GM19238 (cell line): ENCODE measurements around the gene STK10.
A peak's percentile ranks its signal among the peaks of the same experiment; 100 is the strongest.
"Not testable (repeated sequence)": the region's sequence is repeated elsewhere in the genome, so short reads cannot be mapped to it uniquely, and the experiment has no call there.

Source experiments
- DNase-seq: peaks from one replicate; pipeline ENCODE4 v3.0.0; 2011; ENCODE audit warnings: low spot score; ENCODE audit not compliant: insufficient read length

STK10 gene

DNA sequence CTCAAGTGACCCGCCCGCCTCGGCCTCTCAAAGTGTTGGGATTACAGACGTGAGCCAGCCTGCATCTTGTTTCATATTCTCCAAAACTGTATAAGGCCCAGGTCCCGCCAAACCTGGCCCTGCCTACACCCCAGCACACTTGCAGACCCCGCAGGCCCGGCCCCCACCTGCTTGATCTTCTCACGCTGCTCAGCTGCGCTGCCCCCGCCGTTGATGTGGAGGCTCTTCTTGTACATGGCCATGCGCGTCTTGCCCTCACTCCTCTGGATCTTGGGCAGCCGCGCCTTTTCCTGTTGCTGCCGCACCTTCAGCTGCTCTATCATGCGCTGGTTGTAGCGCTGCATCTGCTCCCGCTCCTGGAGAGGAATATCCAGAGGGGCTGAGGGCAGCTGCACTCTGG, 132.6 kb downstream of the STK10 start:
- DNase-seq, result no peak

DNA sequence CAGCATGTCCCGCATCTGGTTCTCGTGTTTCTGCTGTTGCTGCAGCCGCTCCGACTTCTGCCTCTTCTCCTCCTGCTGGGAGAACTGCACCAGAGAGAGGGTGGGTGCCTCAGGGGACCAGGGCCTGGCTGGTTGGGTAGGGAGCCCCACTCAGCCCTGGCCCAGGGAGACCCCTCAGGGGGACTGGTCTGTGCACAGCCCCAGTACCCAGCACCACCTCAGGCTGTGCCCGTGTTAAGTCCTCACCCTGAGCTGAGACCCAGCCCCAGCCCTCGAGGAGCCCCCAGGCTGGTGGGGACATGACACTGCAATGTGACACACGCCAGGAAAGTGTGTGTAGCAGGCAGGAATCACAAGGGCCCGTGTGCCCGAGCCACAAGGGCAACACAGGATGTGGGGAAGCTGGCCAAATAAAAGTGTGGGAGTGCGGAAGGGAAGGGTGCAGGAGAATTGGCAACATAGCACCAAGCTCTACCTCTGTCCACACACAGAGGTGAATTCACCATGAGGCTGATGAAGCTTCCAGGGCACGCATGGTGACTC, 133.3 kb downstream of the STK10 start:
- no peak for DNase-seq

DNA sequence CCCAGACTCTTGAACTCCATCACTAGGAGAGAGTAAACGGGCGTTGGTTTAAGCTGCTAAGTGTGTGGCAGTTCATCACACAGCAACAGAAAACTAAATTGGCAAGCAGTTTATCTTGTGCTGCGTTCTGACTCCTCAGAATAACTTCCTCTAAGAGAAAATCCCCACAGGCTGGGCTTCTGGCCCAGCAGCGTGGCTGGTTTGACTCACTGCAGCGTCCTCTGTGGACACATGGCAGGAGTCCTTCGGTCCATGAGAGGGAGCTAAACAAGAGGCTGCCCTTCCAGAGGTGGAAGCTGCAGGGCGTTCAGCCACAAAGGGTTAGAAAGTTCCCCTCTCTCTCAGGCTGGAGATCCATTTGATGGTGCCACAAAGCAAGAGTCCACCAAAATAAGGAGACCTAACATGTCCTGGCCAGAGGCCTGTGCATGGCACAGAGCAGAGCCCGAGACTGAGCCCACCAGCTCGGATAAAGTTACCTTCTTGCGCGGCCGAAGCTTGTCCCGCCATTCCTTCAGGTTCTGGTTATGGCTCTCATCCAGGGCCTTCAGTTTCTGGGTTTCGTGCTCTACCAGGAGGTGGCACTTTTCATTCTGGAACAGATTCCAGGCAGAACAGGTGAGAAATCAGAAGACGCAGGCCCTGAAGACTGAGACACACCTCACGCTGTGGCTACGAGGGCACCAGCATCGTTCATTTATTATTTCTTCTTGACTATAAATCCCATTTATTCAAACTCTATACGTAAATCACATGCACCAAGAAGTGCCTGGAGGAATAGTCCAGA, 135.4 kb downstream of the STK10 start:
- DNase-seq, result no peak

DNA sequence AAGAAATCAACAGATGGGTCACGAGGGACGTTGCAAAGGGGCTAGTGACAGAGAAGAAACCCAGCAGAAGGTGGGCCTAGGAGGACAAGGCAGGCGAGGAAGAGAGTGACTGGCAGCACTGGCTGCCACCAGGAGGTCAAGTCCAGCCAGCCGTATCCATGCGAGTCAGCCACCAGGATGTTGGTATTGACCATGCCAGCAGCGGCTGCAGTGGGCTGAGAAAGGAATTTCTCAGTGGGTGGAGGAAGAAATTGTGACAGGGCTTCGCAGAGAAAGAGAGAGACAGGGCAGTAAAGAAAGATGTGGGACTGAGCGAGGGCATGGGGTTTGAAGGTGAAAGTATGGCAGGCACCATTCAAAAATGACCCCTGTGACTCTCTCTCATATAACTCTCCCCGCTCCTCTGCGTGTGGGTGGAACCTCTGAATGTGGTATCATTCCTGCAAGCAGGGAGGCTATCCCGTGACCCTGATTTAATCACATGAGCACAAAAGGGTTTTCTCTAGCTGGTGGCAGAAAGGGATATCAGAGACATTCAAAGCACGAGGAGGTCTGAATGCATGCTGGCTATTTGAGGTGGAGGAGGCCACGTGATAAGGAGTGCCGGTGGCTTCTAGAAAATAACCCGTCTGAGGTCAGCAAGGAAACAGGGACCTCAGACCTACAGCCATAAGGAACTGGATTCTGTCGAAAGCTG, 136.2 kb downstream of the STK10 start:
- no peak for DNase-seq

DNA sequence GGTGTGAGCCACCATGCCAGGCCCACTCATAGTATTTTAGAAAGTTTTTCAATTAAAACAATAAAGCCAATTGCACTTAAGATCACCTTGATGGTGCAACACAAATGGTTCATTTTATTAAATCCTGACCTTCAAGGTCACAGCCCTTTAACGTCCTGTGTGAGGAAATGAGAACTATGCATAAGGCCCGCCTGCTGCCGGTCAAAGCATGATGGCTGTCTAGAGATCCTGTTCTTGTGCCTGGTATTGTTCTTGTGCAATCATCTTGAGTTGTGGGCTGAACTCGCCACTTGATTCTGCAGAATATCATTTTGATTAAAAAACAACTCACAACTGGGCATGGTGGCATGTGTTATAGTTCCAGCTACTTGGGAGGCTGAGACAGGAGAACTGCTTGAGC, 137.9 kb downstream of the STK10 start:
- DNase-seq, result no peak

DNA sequence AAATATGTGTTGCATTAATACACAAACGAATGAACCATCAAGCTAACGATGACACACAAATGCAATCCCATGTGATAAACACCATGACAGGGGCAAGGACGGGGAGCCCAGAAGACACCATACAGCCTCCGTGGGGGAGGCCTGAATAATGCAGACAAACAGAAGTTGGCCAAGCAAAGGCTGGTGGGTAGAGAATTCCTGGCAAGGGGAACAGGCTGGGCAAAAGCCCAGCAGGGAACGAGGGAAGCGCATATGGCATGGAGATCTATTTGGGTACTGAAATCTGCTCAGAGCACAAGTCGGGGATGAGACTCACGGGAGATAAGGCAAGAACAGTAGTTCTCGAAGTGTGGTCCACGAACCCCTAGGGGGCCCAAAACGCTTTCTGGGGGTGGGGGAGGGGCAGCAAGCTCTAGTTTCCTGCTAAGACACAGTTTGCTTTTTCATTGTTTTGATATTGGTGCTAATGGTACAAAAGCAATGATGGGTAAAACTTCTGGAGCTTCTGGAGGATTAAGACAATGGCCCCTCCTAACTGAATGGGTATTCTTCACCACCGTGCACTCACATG, 138.7 kb downstream of the STK10 start:
- DNase-seq, result no peak

DNA sequence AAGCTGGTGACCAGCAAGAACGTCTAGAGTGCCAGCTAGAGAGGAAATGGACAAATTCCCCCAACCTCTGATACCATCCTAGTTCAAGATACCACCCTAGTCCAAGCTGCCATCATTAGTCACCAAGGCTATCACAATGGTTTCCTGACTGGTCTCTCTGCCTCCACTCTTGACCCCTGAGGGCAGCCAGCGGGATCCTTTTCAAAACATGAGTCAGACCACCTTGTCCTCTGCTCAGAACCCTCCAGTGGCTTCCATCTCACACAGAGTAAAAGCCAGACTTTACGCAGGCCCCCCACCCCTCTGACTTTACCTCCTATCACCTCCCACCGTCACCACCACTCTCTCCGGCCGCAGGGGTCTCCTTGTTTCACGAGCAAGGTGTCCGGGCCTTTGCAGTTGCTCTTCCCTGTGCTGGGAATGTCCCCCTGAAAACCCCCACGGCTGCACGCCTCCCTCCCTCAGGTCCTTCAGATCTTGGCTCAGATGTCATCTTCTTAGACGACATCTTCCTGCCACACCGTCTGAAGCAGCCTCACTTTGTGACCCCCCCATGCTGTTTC, 139.4 kb downstream of the STK10 start:
- no peak for DNase-seq

DNA sequence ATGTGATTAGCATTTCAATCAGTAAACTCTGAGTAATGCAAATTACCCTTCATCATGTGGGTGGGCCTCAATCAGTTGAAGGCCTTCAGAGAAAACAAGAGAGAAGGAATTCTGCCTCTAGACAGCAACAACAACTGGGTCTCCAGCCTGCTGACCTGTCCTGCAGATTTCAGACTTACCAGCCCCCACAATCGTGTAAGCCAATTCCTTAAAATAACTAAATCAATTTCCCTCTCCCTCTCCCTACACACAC, 139.9 kb downstream of the STK10 start:
- DNase-seq, result no peak

DNA sequence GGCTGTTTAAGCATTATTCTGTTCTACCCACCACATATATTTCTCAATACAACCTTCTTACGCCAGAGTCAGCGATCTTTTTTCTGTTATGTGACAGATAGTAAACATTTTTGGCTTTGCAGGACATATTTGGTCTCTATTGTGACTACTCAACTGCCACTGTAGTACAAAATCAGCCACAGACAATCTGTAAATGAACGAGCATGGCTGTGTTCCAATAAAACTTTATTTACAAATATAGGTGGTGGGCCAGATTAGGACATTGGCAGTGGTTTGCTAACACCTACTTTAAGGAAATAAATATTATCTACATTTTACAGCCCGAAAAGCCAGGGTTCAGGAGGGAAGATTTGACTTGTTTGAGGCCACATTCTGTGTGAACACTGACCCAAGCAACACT, 141.4 kb downstream of the STK10 start:
- no peak for DNase-seq

DNA sequence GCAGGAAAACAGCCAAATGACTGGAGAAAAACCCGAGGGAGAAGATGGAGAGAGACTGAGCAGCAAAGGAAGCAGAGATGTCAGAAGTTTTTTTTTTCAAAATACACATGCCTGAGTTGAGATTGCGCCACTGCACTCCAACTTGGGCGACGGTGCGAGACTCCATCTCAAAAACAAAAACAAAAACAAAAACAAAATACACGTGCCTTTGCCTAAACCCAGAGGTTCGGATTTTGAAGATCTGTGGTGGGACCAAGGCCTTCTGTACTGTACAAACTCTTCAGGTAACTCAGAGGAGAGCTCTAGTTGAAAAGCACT, 142.8 kb downstream of the STK10 start:
- no peak for DNase-seq

DNA sequence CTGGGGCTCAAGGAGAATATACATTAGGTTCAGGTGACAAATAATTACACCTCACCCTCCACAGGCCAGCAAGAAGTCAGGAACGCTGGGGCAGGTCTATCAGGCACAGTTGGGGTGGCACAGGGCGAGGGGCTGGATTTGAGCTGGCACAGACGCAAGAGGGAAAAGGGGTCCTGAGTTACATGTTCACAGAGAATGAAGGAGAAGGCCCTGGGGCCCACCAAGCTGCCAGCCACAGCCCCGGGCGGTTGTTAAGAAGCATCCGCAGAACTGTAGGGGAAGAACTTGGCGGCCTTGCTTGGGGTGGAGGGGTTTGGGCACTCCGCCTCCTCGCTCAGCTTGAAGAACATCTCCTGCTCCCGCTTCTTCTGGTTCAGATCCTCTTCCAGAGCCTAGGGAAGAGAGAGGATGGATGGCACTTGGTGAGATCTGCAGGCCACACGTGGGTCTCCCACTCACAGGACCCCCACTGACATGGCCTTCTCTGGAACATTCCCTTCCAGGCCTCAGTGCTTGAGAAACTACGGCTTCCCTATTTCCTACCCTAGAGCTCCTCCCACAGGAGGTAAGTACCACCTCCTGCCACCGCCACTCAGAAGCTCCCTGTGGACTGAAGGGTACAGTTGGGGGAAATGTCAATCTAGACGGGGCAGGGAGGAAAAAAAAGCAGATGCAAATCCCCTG, 143.3 kb downstream of the STK10 start:
- no peak for DNase-seq

DNA sequence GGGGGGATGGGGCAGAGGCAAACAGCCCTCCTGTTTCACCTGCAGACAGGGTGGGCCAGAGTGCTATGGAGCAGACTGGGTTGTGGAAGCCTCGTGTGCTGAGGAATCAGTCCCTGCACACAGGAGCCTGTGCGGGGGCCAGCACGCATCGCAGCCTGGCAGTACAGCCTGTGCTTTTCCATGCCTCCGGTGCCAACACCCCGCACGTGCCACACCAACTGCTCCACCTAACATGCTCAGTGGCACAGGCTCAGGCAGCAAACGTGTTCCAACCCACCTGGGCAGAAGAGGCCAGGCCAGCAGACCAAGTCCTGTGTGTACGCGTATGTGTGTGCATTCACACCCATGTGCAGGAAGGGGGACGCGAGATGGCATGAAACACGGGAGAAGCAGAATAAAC, 144.2 kb downstream of the STK10 start:
- DNase-seq, result no peak

DNA sequence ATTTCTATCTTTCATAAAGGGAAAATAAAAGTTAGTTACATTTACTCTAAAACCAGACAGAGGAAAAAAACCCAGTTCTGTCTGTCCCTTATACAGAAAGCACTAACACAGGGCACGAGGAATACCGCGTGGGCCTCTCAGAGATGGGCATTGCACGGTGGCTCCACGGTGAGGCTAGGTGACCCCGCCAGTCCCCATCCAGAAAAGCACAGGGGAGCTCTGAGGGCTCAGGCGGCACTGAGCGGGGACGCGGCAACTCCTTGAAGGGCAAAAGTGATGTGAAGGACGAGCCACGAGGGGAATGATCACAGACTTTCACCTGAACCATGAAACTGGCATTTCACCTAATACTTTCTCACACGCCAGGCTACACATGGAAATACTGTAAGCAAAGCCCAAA, 145.8 kb downstream of the STK10 start:
- DNase-seq, result no peak

DNA sequence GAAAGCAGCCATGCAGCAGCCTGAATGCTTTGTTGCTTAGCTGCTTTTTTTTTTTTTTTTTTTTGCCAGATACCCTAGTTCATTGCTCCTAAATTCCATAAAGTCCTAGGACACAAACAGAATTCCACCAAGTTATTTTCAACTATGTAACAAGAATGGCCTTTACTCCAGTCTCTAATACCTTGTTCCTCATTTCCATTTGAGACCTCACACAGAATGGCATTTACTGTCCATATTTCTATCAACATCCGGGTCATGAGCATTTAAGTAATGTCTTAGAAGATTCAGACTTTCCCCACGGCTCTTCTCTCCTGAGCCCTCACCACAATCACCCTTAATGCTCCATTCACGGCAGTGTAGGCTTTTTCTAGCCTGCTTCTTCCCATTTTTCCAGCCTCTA, 149.9 kb downstream of the STK10 start:
- DNase-seq, result no peak

DNA sequence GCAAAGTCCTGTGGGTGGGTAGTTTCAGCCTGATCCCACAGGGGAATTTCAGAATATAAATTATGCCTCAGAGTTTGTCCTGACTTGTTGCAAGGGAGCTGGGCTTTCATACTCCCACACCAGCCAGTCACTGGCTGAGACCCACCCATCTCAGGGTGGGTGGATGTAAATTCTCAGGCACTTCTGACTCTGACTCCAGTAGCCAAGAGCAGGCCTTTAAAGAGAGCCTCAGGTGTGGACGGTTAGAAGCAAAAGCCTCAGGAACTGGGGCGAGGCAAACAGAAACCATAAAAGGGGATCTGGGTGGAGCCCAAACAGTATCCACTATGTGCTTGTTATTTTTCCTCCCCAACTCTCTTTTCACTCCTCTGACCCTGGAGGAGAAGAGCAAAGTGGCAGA, 153.0 kb downstream of the STK10 start:
- DNase-seq, result peak; percentile 32

DNA sequence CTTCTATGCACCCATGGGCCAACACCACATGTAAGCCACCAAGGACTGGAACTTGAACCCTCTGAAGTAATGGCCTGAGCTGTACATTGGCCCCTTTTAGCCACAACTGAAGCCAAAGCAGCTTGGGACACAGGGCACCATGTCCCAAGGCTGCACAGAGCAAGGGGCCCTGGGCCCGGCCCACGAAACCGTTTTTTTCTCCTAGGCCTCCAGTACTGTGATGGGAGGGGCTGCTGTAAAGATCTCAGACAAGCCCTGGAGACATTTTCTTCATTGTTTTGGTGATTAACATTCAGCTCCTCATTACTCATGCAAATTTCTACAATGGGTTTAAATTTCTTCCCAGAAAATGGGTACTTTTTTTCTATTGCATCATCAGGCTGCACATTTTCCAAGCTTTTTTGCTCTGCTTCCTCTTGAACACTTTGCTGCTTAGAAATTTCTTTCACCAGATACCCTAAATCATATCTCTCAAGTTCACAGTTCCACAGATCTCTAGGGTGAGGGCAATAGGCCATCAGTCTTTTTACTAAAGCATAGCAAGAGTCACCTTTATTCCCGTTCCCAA, 156.0 kb downstream of the STK10 start:
- DNase-seq, result no peak

DNA sequence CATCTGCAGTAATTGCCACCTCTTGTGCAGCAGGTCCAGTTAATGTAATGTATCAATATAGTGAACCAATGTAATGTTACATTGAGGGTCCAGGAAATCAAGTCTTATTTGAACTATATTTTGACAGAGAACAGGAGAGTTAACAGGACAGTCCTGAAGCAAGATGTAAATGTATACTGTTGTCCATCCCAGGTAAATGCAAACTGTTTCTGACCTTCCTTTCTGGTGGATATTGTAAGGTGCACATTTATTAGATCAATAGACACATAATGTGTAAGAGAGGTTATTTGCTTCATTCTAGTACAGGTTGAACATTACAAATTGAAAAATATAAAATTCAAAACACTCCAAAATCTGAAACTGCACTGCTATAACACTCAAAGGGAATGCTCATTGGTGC, 158.1 kb downstream of the STK10 start:
- no peak for DNase-seq

DNA sequence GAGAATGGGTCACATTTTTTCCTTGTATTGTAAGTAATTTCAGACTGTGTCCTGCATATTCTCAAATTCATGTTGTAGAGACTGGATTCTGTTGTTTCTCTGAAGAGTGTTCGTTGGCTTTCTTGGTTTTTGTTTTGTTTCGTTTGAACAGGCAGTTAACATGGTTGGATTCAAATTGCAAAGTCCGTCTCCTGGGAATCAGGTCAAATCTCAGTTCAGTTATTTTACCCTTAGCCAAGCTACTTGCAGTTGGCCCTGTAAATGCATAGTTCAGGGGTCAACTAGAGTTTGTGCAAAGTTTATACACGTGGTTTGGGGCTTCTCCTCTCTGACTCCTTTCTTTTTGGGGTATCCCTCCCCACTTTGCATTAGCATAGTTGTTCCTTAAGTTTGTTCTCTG, 159.9 kb downstream of the STK10 start:
- DNase-seq, result no peak

DNA sequence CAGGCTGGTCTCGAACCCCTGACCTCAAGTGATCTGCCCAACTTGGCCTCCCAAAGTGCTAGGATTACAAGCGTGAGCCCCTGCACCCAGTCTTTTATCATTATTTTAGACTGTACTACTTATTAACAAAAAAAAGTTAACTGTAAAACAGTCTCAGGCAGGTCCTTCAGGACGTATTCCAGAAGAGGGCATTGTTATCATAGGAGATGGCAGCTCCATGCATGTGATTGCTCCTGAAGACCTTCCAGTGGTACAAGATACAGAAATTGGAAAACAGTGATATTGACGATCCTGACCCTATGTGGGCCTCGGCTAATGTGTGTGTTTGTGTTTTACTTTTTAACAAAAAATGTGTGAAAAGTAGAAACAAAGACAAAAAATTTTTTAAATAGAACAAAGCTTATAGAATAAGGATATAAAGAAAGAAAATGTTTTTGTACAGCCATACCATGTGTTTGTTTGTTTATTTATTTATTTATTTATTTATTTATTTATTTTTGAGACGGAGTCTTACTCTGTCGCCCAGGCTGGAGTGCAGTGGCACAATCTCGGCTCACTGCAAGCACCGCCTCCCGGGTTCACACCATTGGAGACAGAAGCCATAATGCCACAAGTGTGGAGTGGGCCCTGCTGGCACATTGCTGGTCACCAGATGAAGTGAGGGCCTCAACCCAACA, 167.8 kb downstream of the STK10 start:
- DNase-seq, result not testable (repeated sequence)

DNA sequence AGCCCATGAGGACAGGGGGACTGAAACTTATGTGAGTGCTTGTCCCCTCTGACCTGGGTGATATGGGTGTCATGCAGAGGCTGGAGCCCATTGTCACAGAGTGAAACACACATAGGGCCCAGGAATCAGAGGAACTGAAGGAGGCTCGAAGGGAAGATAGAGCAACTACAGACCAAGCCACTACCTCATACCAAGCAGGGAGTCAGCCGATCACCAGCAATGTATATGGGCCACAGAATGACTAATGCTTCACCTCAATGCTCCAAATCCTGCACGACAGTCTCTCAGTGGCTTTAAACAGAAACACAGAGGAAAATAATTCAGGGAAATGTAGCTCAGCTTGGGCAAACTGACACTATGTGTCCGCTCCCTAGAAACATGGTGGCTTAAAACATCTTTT, 172.7 kb downstream of the STK10 start:
- DNase-seq, result no peak

DNA sequence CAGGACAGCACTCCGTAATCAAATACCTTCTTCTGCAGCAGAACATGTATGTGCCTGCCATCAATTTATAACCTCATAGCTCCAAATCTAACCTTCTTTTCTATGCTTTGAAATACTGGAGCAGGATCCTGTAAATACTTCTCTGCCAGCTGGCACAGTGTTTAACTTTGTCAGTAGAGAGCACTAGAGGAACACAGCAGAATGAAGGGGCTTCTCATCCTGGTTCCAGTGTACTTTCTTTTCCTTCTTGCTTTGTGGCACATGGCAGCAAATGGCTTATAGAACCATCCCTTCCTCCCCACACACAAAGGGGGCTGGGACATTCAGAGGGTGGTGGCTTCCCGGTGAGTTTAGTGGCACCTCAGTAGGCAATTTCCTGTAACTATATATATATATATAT, 177.7 kb downstream of the STK10 start:
- no peak for DNase-seq
